ENCODE measurements around the gene MAST2.
A peak's percentile ranks its signal among the peaks of the same experiment; 100 is the strongest.
"Not testable (repeated sequence)": the region's sequence is repeated elsewhere in the genome, so short reads cannot be mapped to it uniquely, and the experiment has no call there.

The MAST2 gene

GRCh38 chr1:45848097-45848496, 44.7 kb downstream of the MAST2 start:
- TF ChIP-seq, protein P1, sequence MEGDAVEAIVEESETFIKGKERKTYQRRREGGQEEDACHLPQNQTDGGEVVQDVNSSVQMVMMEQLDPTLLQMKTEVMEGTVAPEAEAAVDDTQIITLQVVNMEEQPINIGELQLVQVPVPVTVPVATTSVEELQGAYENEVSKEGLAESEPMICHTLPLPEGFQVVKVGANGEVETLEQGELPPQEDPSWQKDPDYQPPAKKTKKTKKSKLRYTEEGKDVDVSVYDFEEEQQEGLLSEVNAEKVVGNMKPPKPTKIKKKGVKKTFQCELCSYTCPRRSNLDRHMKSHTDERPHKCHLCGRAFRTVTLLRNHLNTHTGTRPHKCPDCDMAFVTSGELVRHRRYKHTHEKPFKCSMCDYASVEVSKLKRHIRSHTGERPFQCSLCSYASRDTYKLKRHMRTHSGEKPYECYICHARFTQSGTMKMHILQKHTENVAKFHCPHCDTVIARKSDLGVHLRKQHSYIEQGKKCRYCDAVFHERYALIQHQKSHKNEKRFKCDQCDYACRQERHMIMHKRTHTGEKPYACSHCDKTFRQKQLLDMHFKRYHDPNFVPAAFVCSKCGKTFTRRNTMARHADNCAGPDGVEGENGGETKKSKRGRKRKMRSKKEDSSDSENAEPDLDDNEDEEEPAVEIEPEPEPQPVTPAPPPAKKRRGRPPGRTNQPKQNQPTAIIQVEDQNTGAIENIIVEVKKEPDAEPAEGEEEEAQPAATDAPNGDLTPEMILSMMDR (IDR thresholded peaks at IDR 0.05; ENCODE audit: low read depth, low read length, missing control alignments): no peak
- H3K4me3 ChIP-seq (ENCODE audit: low read depth, low read length): no peak overlapping the region
- in situ Hi-C loops (cut with HindIII; ENCODE audit: low sequenced_read_pairs): no loop called here
- no peak for DNase-seq (ENCODE audit: low read depth)

GRCh38 chr1:45848714-45849113, 45.3 kb downstream of the MAST2 start:
- in situ Hi-C loops (cut with HindIII; ENCODE audit: low sequenced_read_pairs): no loop called here
- TF ChIP-seq, protein P1 (IDR thresholded peaks at IDR 0.05; ENCODE audit: low read depth, low read length, missing control alignments): no peak
- no peak overlapping the region for H3K4me3 ChIP-seq (ENCODE audit: low read depth, low read length)
- peak; percentile 23 for DNase-seq (ENCODE audit: low read depth)

GRCh38 chr1:45850017-45850416, 46.6 kb downstream of the MAST2 start:
- no peak overlapping the region for H3K4me3 ChIP-seq (ENCODE audit: low read depth, low read length)
- DNase-seq (ENCODE audit: low read depth): no peak
- TF ChIP-seq, protein P1 (IDR thresholded peaks at IDR 0.05; ENCODE audit: low read depth, low read length, missing control alignments): no peak
- in situ Hi-C loops (cut with HindIII; ENCODE audit: low sequenced_read_pairs): no loop called here

DNA sequence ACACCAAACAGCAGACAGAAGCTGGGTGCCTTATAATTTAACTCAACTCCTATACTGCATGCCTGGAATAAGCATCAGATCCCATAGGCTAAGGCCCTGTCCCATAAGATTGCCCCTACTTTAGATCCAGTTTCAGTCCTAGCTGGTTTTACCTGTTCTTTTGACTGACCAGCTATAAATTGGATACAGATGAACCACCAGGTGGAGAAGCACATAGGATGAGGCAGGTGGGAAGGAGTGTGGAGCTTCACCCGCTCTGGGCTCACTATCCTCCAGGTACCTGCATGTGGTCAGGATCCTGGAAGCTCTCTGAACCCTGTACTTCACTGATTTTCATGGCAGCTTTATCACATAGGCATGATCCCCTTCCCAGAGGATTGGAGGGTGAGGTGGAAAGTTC, 51.3 kb downstream of the MAST2 start:
- no peak for DNase-seq (ENCODE audit: low read depth)
- TF ChIP-seq, protein P1 (IDR thresholded peaks at IDR 0.05; ENCODE audit: low read depth, low read length, missing control alignments): no peak
- in situ Hi-C loops (cut with HindIII; ENCODE audit: low sequenced_read_pairs): no loop called here
- no peak overlapping the region for H3K4me3 ChIP-seq (ENCODE audit: low read depth, low read length)

DNA sequence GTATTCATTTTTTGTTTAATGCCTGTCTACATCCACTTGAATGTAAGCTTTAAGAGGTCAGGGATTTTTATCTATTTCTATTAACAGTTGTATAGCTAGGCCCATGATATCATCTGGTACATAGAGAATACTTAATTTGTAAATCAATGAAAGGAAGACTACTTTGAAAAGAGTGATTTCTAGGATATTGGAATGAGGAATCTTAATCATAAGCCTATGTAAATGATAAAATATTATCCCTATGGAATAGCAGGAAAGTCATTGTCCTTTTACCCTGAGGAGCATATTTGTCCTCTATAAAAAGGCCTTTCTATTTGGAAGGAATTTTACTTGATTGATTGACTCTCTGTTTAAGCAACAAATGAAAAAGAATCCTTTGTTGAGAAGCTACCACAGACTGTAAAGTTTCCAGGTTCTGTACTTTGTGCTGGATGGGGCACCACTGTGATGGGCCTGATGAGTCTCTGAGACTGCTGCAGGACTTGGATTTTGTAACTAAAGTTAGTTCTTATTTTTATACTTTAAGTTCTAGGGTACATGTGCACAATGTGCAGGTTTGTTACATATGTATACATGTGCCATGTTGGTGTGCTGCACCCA, 53.8 kb downstream of the MAST2 start:
- no peak for DNase-seq (ENCODE audit: low read depth)
- no peak overlapping the region for H3K4me3 ChIP-seq (ENCODE audit: low read depth, low read length)
- in situ Hi-C loops (cut with HindIII; ENCODE audit: low sequenced_read_pairs): no loop called here
- TF ChIP-seq, protein P1 (IDR thresholded peaks at IDR 0.05; ENCODE audit: low read depth, low read length, missing control alignments): no peak

GRCh38 chr1:45857755-45858492, 54.5 kb downstream of the MAST2 start:
- H3K4me3 ChIP-seq (ENCODE audit: low read depth, low read length); DNase-seq (ENCODE audit: low read depth); in situ Hi-C loops (cut with HindIII; ENCODE audit: low sequenced_read_pairs): not testable (repeated sequence)

DNA sequence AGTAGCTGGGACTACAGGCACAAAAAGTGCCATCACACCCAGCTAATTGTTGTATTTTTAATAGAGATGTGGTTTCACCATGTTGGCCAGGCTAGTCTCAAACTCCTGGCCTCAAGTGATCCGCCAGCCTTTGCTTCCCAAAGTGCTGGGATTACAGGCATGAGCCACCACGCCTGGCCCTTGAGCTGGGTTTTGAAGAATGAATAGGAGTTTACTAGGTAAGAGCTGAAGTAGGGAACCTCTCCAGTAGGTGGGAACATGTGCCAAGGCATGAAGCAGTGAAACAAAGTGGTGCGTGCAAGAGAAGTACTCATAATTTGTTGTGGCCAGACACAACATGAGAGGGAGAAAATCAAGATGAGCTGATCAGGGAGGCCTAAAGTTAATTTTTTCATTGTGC, 55.8 kb downstream of the MAST2 start:
- TF ChIP-seq, protein P1 (IDR thresholded peaks at IDR 0.05; ENCODE audit: low read depth, low read length, missing control alignments): no peak
- in situ Hi-C loops (cut with HindIII; ENCODE audit: low sequenced_read_pairs): no loop called here
- H3K4me3 ChIP-seq (ENCODE audit: low read depth, low read length): no peak overlapping the region
- no peak for DNase-seq (ENCODE audit: low read depth)
